ENCODE data around the gene CLIP2.

The CLIP2 gene

GRCh38 chr7:74269757-74270277, 19.4 kb upstream of the CLIP2 start:
- H2AFZ ChIP-seq (ENCODE audit: low read depth, low read length), result peak overlapping the region; percentile 70
- no peaks in the 10 kb centered on the region for H3K27me3 ChIP-seq (ENCODE audit: insufficient read depth, low read length, poor library complexity)
- TF ChIP-seq CTCF (IDR thresholded peaks at IDR 0.05; ENCODE audit: borderline replicate concordance, extremely low read depth, low read length, poor library complexity, severe bottlenecking), result no peak
- no peak for TF ChIP-seq EZH2 (IDR thresholded peaks at IDR 0.05; ENCODE audit: borderline replicate concordance, low read depth, low read length, severe bottlenecking)
- H3K79me2 ChIP-seq (ENCODE audit: insufficient read depth, low read length), result no peaks in the 10 kb centered on the region
- ATAC-seq (ENCODE audit: insufficient read depth, low read depth) (peak; percentile 88), DNase-seq (peak; percentile 81)
- peak overlapping the region; percentile 26 to 62; a peak in 3 of 4 replicates for H3K4me3 ChIP-seq (ENCODE audit: low read depth in 1 of 2, low read length in 2 of 2)
- no peaks in the 10 kb centered on the region for H3K36me3 ChIP-seq (ENCODE audit: insufficient read depth, low read length)
- H3K9me3 ChIP-seq (ENCODE audit: insufficient read depth, low read length, severe bottlenecking), result no peaks in the 10 kb centered on the region
- peak overlapping the region; percentile 25; the same call in 1 of the 2 replicates for H3K27ac ChIP-seq (ENCODE audit: low read length)
- no peaks in the 10 kb centered on the region for H4K20me1 ChIP-seq (ENCODE audit: insufficient read depth, low read length)
- H3K9ac ChIP-seq (ENCODE audit: low read depth, low read length), result peak overlapping the region; percentile 36
- peaks cover 6% of the 10 kb centered on the region; the same call in 1 of the 2 replicates for H3K4me1 ChIP-seq (ENCODE audit: insufficient read depth, low read length)
- H3K4me2 ChIP-seq (ENCODE audit: insufficient read depth, low read length), result peak overlapping the region; percentile 80

GRCh38 chr7:74271742-74272141, 17.5 kb upstream of the CLIP2 start:
- Histone ChIP-seq H3K27ac (ENCODE audit: low read length) (no peak overlapping the region), H2AFZ (ENCODE audit: low read depth, low read length) (no peak overlapping the region), H4K20me1 (ENCODE audit: insufficient read depth, low read length) (no peaks in the 10 kb centered on the region), H3K4me2 (ENCODE audit: insufficient read depth, low read length) (no peak overlapping the region), H3K9me3 (ENCODE audit: insufficient read depth, low read length, severe bottlenecking) (no peaks in the 10 kb centered on the region), H3K9ac (ENCODE audit: low read depth, low read length) (no peak overlapping the region), H3K27me3 (ENCODE audit: insufficient read depth, low read length, poor library complexity) (no peaks in the 10 kb centered on the region), H3K4me1 (ENCODE audit: insufficient read depth, low read length) (peaks cover 6% of the 10 kb centered on the region; the same call in 1 of the 2 replicates), H3K36me3 (ENCODE audit: insufficient read depth, low read length) (no peaks in the 10 kb centered on the region), H3K4me3 (ENCODE audit: low read depth in 1 of 2, low read length in 2 of 2) (no peak overlapping the region), H3K79me2 (ENCODE audit: insufficient read depth, low read length) (no peaks in the 10 kb centered on the region)
- DNase-seq, result no peak
- ATAC-seq (ENCODE audit: insufficient read depth, low read depth), result no peak
- no peak for TF ChIP-seq CTCF (IDR thresholded peaks at IDR 0.05; ENCODE audit: borderline replicate concordance, extremely low read depth, low read length, poor library complexity, severe bottlenecking)
- no peak for TF ChIP-seq EZH2 (IDR thresholded peaks at IDR 0.05; ENCODE audit: borderline replicate concordance, low read depth, low read length, severe bottlenecking)

GRCh38 chr7:74272305-74273038, 16.7 kb upstream of the CLIP2 start:
- Histone ChIP-seq H3K4me1 (ENCODE audit: insufficient read depth, low read length) (peaks cover 6% of the 10 kb centered on the region; the same call in 1 of the 2 replicates), H4K20me1 (ENCODE audit: insufficient read depth, low read length) (no peaks in the 10 kb centered on the region), H3K9ac (ENCODE audit: low read depth, low read length) (no peak overlapping the region), H3K79me2 (ENCODE audit: insufficient read depth, low read length) (no peaks in the 10 kb centered on the region), H3K4me3 (ENCODE audit: low read depth in 1 of 2, low read length in 2 of 2) (no peak overlapping the region), H3K27me3 (ENCODE audit: insufficient read depth, low read length, poor library complexity) (no peaks in the 10 kb centered on the region), H2AFZ (ENCODE audit: low read depth, low read length) (no peak overlapping the region), H3K9me3 (ENCODE audit: insufficient read depth, low read length, severe bottlenecking) (no peaks in the 10 kb centered on the region), H3K27ac (ENCODE audit: low read length) (no peak overlapping the region), H3K36me3 (ENCODE audit: insufficient read depth, low read length) (no peaks in the 10 kb centered on the region), H3K4me2 (ENCODE audit: insufficient read depth, low read length) (no peak overlapping the region)
- no peak for ATAC-seq (ENCODE audit: insufficient read depth, low read depth)
- DNase-seq, result no peak
- TF ChIP-seq EZH2 (IDR thresholded peaks at IDR 0.05; ENCODE audit: borderline replicate concordance, low read depth, low read length, severe bottlenecking) (no peak), CTCF (IDR thresholded peaks at IDR 0.05; ENCODE audit: borderline replicate concordance, extremely low read depth, low read length, poor library complexity, severe bottlenecking) (no peak)
